ENCODE data around the gene SMPD2.

DNA sequence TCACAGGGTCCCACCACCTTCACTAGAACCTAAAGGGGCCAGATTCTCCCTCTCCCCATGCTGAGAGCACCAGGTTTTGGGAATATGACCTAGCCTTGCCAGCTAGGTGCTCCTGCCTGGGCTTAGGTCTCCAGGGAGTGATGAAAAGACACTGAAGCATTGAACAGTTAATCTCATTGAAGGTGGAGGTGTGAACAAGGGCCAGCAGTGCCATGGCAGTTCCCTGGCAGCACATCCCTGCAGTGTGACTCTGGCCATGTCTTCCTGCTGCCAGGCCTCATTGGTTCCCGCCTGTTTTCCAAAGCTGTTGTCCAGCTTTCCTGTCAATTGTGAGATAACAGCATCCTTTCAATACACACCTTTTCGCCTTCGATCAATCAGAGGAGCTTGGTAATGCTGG is 11.0 kb upstream of the SMPD2 start:
- TF ChIP-seq, protein P1, sequence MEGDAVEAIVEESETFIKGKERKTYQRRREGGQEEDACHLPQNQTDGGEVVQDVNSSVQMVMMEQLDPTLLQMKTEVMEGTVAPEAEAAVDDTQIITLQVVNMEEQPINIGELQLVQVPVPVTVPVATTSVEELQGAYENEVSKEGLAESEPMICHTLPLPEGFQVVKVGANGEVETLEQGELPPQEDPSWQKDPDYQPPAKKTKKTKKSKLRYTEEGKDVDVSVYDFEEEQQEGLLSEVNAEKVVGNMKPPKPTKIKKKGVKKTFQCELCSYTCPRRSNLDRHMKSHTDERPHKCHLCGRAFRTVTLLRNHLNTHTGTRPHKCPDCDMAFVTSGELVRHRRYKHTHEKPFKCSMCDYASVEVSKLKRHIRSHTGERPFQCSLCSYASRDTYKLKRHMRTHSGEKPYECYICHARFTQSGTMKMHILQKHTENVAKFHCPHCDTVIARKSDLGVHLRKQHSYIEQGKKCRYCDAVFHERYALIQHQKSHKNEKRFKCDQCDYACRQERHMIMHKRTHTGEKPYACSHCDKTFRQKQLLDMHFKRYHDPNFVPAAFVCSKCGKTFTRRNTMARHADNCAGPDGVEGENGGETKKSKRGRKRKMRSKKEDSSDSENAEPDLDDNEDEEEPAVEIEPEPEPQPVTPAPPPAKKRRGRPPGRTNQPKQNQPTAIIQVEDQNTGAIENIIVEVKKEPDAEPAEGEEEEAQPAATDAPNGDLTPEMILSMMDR (conservative IDR thresholded peaks at IDR 0.05; ENCODE audit: low read depth in 2 of 2) = no peak
- TF ChIP-seq, protein P2, sequence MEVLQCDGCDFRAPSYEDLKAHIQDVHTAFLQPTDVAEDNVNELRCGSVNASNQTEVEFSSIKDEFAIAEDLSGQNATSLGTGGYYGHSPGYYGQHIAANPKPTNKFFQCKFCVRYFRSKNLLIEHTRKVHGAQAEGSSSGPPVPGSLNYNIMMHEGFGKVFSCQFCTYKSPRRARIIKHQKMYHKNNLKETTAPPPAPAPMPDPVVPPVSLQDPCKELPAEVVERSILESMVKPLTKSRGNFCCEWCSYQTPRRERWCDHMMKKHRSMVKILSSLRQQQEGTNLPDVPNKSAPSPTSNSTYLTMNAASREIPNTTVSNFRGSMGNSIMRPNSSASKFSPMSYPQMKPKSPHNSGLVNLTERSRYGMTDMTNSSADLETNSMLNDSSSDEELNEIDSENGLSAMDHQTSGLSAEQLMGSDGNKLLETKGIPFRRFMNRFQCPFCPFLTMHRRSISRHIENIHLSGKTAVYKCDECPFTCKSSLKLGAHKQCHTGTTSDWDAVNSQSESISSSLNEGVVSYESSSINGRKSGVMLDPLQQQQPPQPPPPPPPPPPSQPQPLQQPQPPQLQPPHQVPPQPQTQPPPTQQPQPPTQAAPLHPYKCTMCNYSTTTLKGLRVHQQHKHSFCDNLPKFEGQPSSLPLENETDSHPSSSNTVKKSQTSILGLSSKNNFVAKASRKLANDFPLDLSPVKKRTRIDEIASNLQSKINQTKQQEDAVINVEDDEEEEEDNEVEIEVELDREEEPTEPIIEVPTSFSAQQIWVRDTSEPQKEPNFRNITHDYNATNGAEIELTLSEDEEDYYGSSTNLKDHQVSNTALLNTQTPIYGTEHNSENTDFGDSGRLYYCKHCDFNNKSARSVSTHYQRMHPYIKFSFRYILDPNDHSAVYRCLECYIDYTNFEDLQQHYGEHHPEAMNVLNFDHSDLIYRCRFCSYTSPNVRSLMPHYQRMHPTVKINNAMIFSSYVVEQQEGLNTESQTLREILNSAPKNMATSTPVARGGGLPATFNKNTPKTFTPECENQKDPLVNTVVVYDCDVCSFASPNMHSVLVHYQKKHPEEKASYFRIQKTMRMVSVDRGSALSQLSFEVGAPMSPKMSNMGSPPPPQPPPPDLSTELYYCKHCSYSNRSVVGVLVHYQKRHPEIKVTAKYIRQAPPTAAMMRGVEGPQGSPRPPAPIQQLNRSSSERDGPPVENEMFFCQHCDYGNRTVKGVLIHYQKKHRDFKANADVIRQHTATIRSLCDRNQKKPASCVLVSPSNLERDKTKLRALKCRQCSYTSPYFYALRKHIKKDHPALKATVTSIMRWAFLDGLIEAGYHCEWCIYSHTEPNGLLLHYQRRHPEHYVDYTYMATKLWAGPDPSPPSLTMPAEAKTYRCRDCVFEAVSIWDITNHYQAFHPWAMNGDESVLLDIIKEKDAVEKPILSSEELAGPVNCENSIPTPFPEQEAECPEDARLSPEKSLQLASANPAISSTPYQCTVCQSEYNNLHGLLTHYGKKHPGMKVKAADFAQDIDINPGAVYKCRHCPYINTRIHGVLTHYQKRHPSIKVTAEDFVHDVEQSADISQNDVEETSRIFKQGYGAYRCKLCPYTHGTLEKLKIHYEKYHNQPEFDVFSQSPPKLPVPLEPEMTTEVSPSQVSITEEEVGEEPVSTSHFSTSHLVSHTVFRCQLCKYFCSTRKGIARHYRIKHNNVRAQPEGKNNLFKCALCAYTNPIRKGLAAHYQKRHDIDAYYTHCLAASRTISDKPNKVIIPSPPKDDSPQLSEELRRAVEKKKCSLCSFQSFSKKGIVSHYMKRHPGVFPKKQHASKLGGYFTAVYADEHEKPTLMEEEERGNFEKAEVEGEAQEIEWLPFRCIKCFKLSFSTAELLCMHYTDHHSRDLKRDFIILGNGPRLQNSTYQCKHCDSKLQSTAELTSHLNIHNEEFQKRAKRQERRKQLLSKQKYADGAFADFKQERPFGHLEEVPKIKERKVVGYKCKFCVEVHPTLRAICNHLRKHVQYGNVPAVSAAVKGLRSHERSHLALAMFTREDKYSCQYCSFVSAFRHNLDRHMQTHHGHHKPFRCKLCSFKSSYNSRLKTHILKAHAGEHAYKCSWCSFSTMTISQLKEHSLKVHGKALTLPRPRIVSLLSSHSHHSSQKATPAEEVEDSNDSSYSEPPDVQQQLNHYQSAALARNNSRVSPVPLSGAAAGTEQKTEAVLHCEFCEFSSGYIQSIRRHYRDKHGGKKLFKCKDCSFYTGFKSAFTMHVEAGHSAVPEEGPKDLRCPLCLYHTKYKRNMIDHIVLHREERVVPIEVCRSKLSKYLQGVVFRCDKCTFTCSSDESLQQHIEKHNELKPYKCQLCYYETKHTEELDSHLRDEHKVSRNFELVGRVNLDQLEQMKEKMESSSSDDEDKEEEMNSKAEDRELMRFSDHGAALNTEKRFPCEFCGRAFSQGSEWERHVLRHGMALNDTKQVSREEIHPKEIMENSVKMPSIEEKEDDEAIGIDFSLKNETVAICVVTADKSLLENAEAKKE (CRISPR knock-in tag; IDR thresholded peaks at IDR 0.05) = no peak
- TF ChIP-seq, protein P3, sequence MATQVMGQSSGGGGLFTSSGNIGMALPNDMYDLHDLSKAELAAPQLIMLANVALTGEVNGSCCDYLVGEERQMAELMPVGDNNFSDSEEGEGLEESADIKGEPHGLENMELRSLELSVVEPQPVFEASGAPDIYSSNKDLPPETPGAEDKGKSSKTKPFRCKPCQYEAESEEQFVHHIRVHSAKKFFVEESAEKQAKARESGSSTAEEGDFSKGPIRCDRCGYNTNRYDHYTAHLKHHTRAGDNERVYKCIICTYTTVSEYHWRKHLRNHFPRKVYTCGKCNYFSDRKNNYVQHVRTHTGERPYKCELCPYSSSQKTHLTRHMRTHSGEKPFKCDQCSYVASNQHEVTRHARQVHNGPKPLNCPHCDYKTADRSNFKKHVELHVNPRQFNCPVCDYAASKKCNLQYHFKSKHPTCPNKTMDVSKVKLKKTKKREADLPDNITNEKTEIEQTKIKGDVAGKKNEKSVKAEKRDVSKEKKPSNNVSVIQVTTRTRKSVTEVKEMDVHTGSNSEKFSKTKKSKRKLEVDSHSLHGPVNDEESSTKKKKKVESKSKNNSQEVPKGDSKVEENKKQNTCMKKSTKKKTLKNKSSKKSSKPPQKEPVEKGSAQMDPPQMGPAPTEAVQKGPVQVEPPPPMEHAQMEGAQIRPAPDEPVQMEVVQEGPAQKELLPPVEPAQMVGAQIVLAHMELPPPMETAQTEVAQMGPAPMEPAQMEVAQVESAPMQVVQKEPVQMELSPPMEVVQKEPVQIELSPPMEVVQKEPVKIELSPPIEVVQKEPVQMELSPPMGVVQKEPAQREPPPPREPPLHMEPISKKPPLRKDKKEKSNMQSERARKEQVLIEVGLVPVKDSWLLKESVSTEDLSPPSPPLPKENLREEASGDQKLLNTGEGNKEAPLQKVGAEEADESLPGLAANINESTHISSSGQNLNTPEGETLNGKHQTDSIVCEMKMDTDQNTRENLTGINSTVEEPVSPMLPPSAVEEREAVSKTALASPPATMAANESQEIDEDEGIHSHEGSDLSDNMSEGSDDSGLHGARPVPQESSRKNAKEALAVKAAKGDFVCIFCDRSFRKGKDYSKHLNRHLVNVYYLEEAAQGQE (IDR thresholded peaks at IDR 0.05; ENCODE audit: unreplicated experiment) = no peak
- TF ChIP-seq POLR2AphosphoS5 (IDR thresholded peaks at IDR 0.05; ENCODE audit: low read depth) = no peak
- TF ChIP-seq EZH2 (IDR thresholded peaks at IDR 0.05; ENCODE audit: low read depth, unreplicated experiment) = no peak

Measured in GM23338 (cell line).